Vagina (tissue), 2 donors: ENCODE results near the gene KRTAP12-2. TPM values are rescaled to one million over a fixed set of nuclear protein-coding genes. Genes with fewer than 3 reads are reported as not detected.

Experiments
- DNase-seq, 2 donors: peaks; one replicate each; pipeline ENCODE4 v3.0.0-alpha.2; 2017; ENCODE audit errors: extremely low spot score in 2 of 2
- H3K27ac ChIP-seq: fragments of 200-600 bp; sonication (generic); one replicate; pipeline ENCODE4 v1.5.1; 2019
- H3K27me3 ChIP-seq: fragments of 200-600 bp; sonication (generic); one replicate; pipeline ENCODE4 v1.5.1; 2019
- H3K36me3 ChIP-seq, 2 donors: fragments of 200-600 bp; sonication (generic); one replicate each; pipeline ENCODE4 v1.5.1; 2017 to 2019
- H3K4me1 ChIP-seq: fragments of 200-600 bp; sonication (generic); one replicate; pipeline ENCODE4 v1.5.1; 2019
- H3K4me3 ChIP-seq, 2 donors: fragments of 200-600 bp; sonication (generic); 1 replicate in 1 of 2; 2 replicates in 1 of 2; pipeline ENCODE4 v1.5.1; 2016 to 2019
- H3K9me3 ChIP-seq: fragments of 200-600 bp; sonication (generic); one replicate; pipeline ENCODE4 v1.5.1; 2019
- POLR2A ChIP-seq, 2 donors: fragments of 450-650 bp; IDR thresholded peaks; one replicate each; pipeline ENCODE4 v1.6.1; 2017; ENCODE audit warnings: antibody characterized with exemption in 2 of 2, mild to moderate bottlenecking in 2 of 2, moderate library complexity in 2 of 2
- POLR2AphosphoS5 ChIP-seq, 2 donors: sonication (generic); formaldehyde crosslinking; IDR thresholded peaks; one replicate each; pipeline ENCODE4 v1.9.0; 2017; ENCODE audit warnings: antibody characterized with exemption in 2 of 2, mild to moderate bottlenecking in 2 of 2, low read depth in 1 of 2; ENCODE audit not compliant: insufficient read depth in 1 of 2
- intact Hi-C: fragments of 100-400 bp; cut with DNase I; formaldehyde crosslinking; loops from one replicate; pipeline ENCODE4 v1.15.1; 2023
- total RNA-seq: library from RNA; depleted of rRNA; stranded (reverse); fragments of >200 nt; gene quantifications from one replicate; pipeline ENCODE4 v1.2.3, GENCODE V29; 2016
- TF ChIP-seq, protein P1 (sequence below), 3 experiments: fragments of 450-650 bp in 2 of 3; fragments of 200-600 bp in 1 of 3; sonication (generic) in 1 of 3; IDR thresholded peaks; one replicate each; pipeline ENCODE4 v1.5.1; 2017 to 2019; ENCODE audit warnings: antibody characterized with exemption in 3 of 3, mild to moderate bottlenecking in 2 of 3, moderate library complexity in 2 of 3

The KRTAP12-2 gene
- total RNA-seq, 1 donor from 2014 or later: not detected

GRCh38 chr21:44704636-44705001 is 37.9 kb upstream of the KRTAP12-2 start:
- H3K9me3 ChIP-seq: no peaks in the 10 kb centered on the region
- DNase-seq: peak in 1 of 2 donors; percentile 70
- no peak overlapping the region for H3K4me3 ChIP-seq
- intact Hi-C loops: no loop called here
- TF ChIP-seq POLR2AphosphoS5 (IDR thresholded peaks at IDR 0.05; ENCODE audit: insufficient read depth in 1 of 2, low read depth in 1 of 2): no peak
- no peaks in the 10 kb centered on the region for H3K36me3 ChIP-seq
- H3K27ac ChIP-seq: no peak overlapping the region
- H3K4me1 ChIP-seq: peaks cover 8% of the 10 kb centered on the region
- H3K27me3 ChIP-seq: peaks cover 17% of the 10 kb centered on the region

- Histone ChIP-seq H3K4me1 (peaks cover 1% of the 10 kb centered on the region), H3K27ac (no peak overlapping the region), H3K36me3 (no peaks in the 10 kb centered on the region), H3K9me3 (no peaks in the 10 kb centered on the region), H3K4me3 (no peak overlapping the region), H3K27me3 (peaks cover 12% of the 10 kb centered on the region)
- DNase-seq: peak; percentile 47 to 91
- TF ChIP-seq POLR2A (IDR thresholded peaks at IDR 0.05) (no peak), POLR2AphosphoS5 (IDR thresholded peaks at IDR 0.05; ENCODE audit: insufficient read depth in 1 of 2, low read depth in 1 of 2) (no peak)
- TF ChIP-seq, protein P1, sequence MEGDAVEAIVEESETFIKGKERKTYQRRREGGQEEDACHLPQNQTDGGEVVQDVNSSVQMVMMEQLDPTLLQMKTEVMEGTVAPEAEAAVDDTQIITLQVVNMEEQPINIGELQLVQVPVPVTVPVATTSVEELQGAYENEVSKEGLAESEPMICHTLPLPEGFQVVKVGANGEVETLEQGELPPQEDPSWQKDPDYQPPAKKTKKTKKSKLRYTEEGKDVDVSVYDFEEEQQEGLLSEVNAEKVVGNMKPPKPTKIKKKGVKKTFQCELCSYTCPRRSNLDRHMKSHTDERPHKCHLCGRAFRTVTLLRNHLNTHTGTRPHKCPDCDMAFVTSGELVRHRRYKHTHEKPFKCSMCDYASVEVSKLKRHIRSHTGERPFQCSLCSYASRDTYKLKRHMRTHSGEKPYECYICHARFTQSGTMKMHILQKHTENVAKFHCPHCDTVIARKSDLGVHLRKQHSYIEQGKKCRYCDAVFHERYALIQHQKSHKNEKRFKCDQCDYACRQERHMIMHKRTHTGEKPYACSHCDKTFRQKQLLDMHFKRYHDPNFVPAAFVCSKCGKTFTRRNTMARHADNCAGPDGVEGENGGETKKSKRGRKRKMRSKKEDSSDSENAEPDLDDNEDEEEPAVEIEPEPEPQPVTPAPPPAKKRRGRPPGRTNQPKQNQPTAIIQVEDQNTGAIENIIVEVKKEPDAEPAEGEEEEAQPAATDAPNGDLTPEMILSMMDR (IDR thresholded peaks at IDR 0.05): no peak
- intact Hi-C loops: no loop called here
These were observed 37.3 kb upstream of the KRTAP12-2 start for GRCh38 chr21:44703731-44704635.

GRCh38 chr21:44702973-44703730 is 36.4 kb upstream of the KRTAP12-2 start:
- H3K4me1 ChIP-seq: no peaks in the 10 kb centered on the region
- intact Hi-C loops: no loop called here
- no peaks in the 10 kb centered on the region for H3K9me3 ChIP-seq
- TF ChIP-seq, protein P1 (IDR thresholded peaks at IDR 0.05): no peak
- TF ChIP-seq POLR2AphosphoS5 (IDR thresholded peaks at IDR 0.05; ENCODE audit: insufficient read depth in 1 of 2, low read depth in 1 of 2) (no peak), POLR2A (IDR thresholded peaks at IDR 0.05) (no peak)
- H3K27me3 ChIP-seq: peaks cover 12% of the 10 kb centered on the region
- DNase-seq: peak; percentile 65 to 79
- H3K27ac ChIP-seq: no peak overlapping the region
- no peaks in the 10 kb centered on the region for H3K36me3 ChIP-seq
- H3K4me3 ChIP-seq: no peak overlapping the region

- peak; percentile 77 to 93 for DNase-seq
- H3K9me3 ChIP-seq: no peaks in the 10 kb centered on the region
- peaks cover 12% of the 10 kb centered on the region for H3K27me3 ChIP-seq
- intact Hi-C loops: no loop called here
- no peak overlapping the region for H3K4me3 ChIP-seq
- H3K36me3 ChIP-seq: no peaks in the 10 kb centered on the region
- H3K4me1 ChIP-seq: no peaks in the 10 kb centered on the region
- TF ChIP-seq, protein P1 (IDR thresholded peaks at IDR 0.05): no peak
- TF ChIP-seq POLR2A (IDR thresholded peaks at IDR 0.05) (no peak), POLR2AphosphoS5 (IDR thresholded peaks at IDR 0.05; ENCODE audit: insufficient read depth in 1 of 2, low read depth in 1 of 2) (no peak)
- no peak overlapping the region for H3K27ac ChIP-seq
These were observed 35.6 kb upstream of the KRTAP12-2 start for GRCh38 chr21:44702111-44702972.

DNA sequence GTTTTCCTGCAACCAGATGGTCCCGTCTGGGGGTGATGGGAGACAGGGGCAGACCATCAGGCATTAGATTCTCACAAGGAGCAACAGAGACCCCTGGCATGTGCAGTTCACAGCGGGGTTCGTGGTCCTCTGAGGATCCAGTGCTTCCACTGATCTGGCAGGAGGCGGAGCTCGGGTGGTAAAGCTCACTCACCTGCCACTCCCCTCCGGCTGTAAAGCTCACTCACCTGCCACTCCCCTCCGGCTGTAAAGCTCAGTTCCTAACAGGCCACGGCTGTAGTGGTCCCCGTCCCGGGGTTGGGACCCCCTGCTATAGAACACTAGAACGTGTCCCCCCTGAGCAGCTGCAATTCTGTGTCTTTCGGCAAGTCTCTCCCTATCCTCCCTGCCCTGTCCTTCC is 34.8 kb upstream of the KRTAP12-2 start:
- Histone ChIP-seq H3K4me1 (no peaks in the 10 kb centered on the region), H3K27me3 (peaks cover 4% of the 10 kb centered on the region), H3K9me3 (no peaks in the 10 kb centered on the region), H3K27ac (no peak overlapping the region), H3K36me3 (no peaks in the 10 kb centered on the region), H3K4me3 (no peak overlapping the region)
- intact Hi-C loops: no loop called here
- no peak for TF ChIP-seq POLR2AphosphoS5 (IDR thresholded peaks at IDR 0.05; ENCODE audit: insufficient read depth in 1 of 2, low read depth in 1 of 2)
- TF ChIP-seq POLR2A (IDR thresholded peaks at IDR 0.05): no peak
- TF ChIP-seq, protein P1 (IDR thresholded peaks at IDR 0.05): no peak
- DNase-seq: peak in 1 of 2 donors; percentile 82
